ENCODE measurements around the gene RSU1. TPM values are rescaled to one million over a fixed set of nuclear protein-coding genes. Genes with fewer than 3 reads are reported as not detected.

RSU1 gene
- polyA plus RNA-seq, 3 donors = 45.7 to 111 (median 100) TPM

DNA sequence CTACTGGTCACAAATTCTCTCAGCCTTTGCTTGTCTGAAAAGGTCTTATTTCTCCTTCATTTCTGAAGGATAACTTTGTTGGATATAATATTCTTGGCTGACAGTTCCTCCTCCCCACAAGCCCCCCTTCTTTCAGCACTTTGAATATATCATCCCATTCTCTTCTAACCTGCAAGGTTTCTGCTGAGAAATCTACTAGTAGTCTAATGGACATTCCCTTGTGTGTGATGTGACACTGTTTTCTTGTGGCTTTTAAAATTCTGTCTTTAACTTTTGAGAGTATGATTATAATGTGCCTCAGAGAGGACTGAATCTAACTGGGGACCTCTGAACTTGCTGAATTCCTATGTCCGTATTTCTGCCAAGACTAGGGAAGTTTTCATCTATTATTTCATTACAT is 104.3 kb downstream of the RSU1 start:
- no peak overlapping the region for H3K9ac ChIP-seq (ENCODE audit: insufficient read depth, low read length, poor library complexity, severe bottlenecking)
- no peaks in the 10 kb centered on the region for H4K20me1 ChIP-seq (ENCODE audit: insufficient read depth, low read length)
- H3K27ac ChIP-seq (ENCODE audit: low read depth in 1 of 2, low read length in 2 of 2) = no peak overlapping the region
- TF ChIP-seq, protein P1, sequence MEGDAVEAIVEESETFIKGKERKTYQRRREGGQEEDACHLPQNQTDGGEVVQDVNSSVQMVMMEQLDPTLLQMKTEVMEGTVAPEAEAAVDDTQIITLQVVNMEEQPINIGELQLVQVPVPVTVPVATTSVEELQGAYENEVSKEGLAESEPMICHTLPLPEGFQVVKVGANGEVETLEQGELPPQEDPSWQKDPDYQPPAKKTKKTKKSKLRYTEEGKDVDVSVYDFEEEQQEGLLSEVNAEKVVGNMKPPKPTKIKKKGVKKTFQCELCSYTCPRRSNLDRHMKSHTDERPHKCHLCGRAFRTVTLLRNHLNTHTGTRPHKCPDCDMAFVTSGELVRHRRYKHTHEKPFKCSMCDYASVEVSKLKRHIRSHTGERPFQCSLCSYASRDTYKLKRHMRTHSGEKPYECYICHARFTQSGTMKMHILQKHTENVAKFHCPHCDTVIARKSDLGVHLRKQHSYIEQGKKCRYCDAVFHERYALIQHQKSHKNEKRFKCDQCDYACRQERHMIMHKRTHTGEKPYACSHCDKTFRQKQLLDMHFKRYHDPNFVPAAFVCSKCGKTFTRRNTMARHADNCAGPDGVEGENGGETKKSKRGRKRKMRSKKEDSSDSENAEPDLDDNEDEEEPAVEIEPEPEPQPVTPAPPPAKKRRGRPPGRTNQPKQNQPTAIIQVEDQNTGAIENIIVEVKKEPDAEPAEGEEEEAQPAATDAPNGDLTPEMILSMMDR (IDR thresholded peaks at IDR 0.05) = no peak
- no peaks in the 10 kb centered on the region for H3K27me3 Mint-ChIP-seq (ENCODE audit: low read depth in 3 of 3)
- H3K4me3 Mint-ChIP-seq = no peak overlapping the region
- H3K9me3 Mint-ChIP-seq = peaks cover 26 to 56% (median 37%) of the 10 kb centered on the region in 7 donors
- no peaks in the 10 kb centered on the region for H3K79me2 ChIP-seq (ENCODE audit: insufficient read depth, low read length)
- intact Hi-C loops (cut with micrococcal nuclease) = no loop called here
- no peak overlapping the region for H3K4me3 ChIP-seq (replicated peaks in 1 of 3; ENCODE audit: low read depth in 2 of 3, low read length in 3 of 3)
- no peak overlapping the region for H2AFZ ChIP-seq (ENCODE audit: insufficient read depth, low read depth, low read length, poor library complexity, severe bottlenecking)
- H3K36me3 ChIP-seq (replicated peaks in 1 of 2; ENCODE audit: control insufficient read depth in 1 of 2, insufficient read depth in 2 of 2, low read length in 2 of 2) = peaks cover 0 to 12% of the 10 kb centered on the region in 2 donors
- H3K4me1 ChIP-seq (ENCODE audit: control insufficient read depth in 1 of 2, insufficient read depth in 2 of 2, low read length in 2 of 2) = no peaks in the 10 kb centered on the region
- no CpG with 5 or more reads among the region's 1 CpG for WGBS (ENCODE audit: insufficient coverage)
- H3K27me3 ChIP-seq (ENCODE audit: control insufficient read depth in 2 of 2, insufficient read depth in 2 of 2, low read length in 2 of 2) = no peaks in the 10 kb centered on the region
- H3K27ac Mint-ChIP-seq = no peak overlapping the region
- no peak for DNase-seq
- H3K36me3 Mint-ChIP-seq = peaks cover 13 to 14% of the 10 kb centered on the region in 2 donors
- no peak overlapping the region for H3K4me2 ChIP-seq (replicated peaks; ENCODE audit: extremely low read depth, low read length, poor library complexity, severe bottlenecking)
- no peaks in the 10 kb centered on the region for H3K4me1 Mint-ChIP-seq
- H3K9me3 ChIP-seq (replicated peaks in 1 of 2; ENCODE audit: control insufficient read depth in 1 of 2, insufficient read depth in 1 of 2, low read length in 2 of 2) = peaks cover 17 to 36% of the 10 kb centered on the region in 2 donors

DNA sequence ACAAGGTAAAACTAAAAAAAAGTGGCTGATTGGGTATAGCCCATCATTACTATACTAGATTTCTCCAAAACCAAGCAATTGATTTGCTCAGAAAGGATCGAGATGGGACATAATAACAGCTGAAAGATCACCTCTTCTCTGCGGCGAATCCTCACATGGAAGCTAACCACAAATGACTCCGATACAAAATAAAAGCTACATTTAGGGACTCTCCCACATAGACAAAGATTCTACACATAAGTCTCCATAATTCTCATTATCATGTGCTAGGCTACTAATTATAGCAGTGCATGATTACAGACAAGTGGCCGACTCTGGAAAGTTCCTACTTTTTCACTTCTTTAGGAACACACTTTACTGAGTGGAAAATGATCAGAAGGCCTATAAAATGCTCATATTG is 116.9 kb downstream of the RSU1 start:
- Mint-ChIP-seq H3K27ac (no peak overlapping the region), H3K27me3 (ENCODE audit: low read depth in 3 of 3) (no peaks in the 10 kb centered on the region), H3K4me3 (no peak overlapping the region), H3K36me3 (no peaks in the 10 kb centered on the region), H3K4me1 (no peaks in the 10 kb centered on the region), H3K9me3 (peaks cover 2 to 12% (median 6%) of the 10 kb centered on the region in 7 donors)
- Histone ChIP-seq H4K20me1 (ENCODE audit: insufficient read depth, low read length) (no peaks in the 10 kb centered on the region), H3K4me3 (replicated peaks in 1 of 3; ENCODE audit: low read depth in 2 of 3, low read length in 3 of 3) (no peak overlapping the region), H3K79me2 (ENCODE audit: insufficient read depth, low read length) (no peaks in the 10 kb centered on the region), H3K27ac (ENCODE audit: low read depth in 1 of 2, low read length in 2 of 2) (no peak overlapping the region), H2AFZ (ENCODE audit: insufficient read depth, low read depth, low read length, poor library complexity, severe bottlenecking) (no peak overlapping the region), H3K9ac (ENCODE audit: insufficient read depth, low read length, poor library complexity, severe bottlenecking) (no peak overlapping the region), H3K27me3 (ENCODE audit: control insufficient read depth in 2 of 2, insufficient read depth in 2 of 2, low read length in 2 of 2) (no peaks in the 10 kb centered on the region), H3K36me3 (replicated peaks in 1 of 2; ENCODE audit: control insufficient read depth in 1 of 2, insufficient read depth in 2 of 2, low read length in 2 of 2) (no peaks in the 10 kb centered on the region), H3K9me3 (replicated peaks in 1 of 2; ENCODE audit: control insufficient read depth in 1 of 2, insufficient read depth in 1 of 2, low read length in 2 of 2) (peaks cover 0 to 12% of the 10 kb centered on the region in 2 donors), H3K4me1 (ENCODE audit: control insufficient read depth in 1 of 2, insufficient read depth in 2 of 2, low read length in 2 of 2) (no peaks in the 10 kb centered on the region), H3K4me2 (replicated peaks; ENCODE audit: extremely low read depth, low read length, poor library complexity, severe bottlenecking) (no peak overlapping the region)
- intact Hi-C loops (cut with micrococcal nuclease) = no loop called here
- 100% methylated on average over 3 of the region's 5 CpGs for WGBS (ENCODE audit: insufficient coverage)
- TF ChIP-seq, protein P1 (IDR thresholded peaks at IDR 0.05) = no peak
- no peak for DNase-seq
